Measurements from ENCODE around the gene PLEKHB2.
"Not testable (repeated sequence)": the region's sequence is repeated elsewhere in the genome, so short reads cannot be mapped to it uniquely, and the experiment has no call there.

GRCh38 chr2:131114950-131115349 is 9.8 kb downstream of the PLEKHB2 start:
- TF ChIP-seq, protein P1, sequence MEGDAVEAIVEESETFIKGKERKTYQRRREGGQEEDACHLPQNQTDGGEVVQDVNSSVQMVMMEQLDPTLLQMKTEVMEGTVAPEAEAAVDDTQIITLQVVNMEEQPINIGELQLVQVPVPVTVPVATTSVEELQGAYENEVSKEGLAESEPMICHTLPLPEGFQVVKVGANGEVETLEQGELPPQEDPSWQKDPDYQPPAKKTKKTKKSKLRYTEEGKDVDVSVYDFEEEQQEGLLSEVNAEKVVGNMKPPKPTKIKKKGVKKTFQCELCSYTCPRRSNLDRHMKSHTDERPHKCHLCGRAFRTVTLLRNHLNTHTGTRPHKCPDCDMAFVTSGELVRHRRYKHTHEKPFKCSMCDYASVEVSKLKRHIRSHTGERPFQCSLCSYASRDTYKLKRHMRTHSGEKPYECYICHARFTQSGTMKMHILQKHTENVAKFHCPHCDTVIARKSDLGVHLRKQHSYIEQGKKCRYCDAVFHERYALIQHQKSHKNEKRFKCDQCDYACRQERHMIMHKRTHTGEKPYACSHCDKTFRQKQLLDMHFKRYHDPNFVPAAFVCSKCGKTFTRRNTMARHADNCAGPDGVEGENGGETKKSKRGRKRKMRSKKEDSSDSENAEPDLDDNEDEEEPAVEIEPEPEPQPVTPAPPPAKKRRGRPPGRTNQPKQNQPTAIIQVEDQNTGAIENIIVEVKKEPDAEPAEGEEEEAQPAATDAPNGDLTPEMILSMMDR (IDR thresholded peaks at IDR 0.05): not testable (repeated sequence)
- not testable (repeated sequence) for TF ChIP-seq ZFX (IDR thresholded peaks at IDR 0.05; ENCODE audit: borderline replicate concordance)
